Measurements from ENCODE around the gene SWAP70. TPM values are rescaled to one million over a fixed set of nuclear protein-coding genes. Genes with fewer than 3 reads are reported as not detected.
A peak's percentile ranks its signal among the peaks of the same experiment; 100 is the strongest.

The SWAP70 gene
- total RNA-seq, 1 experiment from 2014 or later: 21.1 TPM

DNA sequence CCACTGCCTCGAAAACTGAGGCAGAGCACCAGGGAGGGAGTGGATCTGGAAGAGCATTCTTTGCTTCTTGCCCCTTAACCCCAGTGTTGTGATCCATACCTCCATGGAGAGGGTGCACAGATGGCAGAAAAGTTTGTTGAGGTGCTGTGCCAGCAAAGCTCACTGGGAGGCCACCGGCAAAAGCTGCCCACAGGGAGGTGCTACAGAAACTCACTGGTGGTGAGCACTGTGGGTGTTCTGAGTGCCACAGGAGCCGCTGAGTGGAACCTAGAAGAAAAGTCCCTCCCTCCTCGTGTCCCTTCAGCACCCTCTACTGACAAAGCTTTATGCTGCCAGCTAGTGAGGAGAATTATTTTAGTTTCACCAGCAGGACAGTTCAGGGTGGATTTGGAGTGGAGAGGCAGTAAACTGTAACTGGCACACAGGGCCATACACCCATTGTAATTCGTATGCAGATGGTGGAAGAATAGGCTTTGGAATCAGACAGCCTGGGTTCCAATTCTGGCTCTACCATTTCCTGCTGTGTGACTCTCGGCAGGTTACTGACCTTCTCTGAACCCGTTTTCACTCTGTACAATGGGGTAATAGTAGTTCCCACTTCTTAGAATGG is 84.6 kb downstream of the SWAP70 start:
- TF ChIP-seq, protein P1, sequence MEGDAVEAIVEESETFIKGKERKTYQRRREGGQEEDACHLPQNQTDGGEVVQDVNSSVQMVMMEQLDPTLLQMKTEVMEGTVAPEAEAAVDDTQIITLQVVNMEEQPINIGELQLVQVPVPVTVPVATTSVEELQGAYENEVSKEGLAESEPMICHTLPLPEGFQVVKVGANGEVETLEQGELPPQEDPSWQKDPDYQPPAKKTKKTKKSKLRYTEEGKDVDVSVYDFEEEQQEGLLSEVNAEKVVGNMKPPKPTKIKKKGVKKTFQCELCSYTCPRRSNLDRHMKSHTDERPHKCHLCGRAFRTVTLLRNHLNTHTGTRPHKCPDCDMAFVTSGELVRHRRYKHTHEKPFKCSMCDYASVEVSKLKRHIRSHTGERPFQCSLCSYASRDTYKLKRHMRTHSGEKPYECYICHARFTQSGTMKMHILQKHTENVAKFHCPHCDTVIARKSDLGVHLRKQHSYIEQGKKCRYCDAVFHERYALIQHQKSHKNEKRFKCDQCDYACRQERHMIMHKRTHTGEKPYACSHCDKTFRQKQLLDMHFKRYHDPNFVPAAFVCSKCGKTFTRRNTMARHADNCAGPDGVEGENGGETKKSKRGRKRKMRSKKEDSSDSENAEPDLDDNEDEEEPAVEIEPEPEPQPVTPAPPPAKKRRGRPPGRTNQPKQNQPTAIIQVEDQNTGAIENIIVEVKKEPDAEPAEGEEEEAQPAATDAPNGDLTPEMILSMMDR (conservative IDR thresholded peaks at IDR 0.05; ENCODE audit: low read depth, low read length): peak; percentile 84
- no peak for TF ChIP-seq EZH2 (IDR thresholded peaks at IDR 0.05; ENCODE audit: borderline replicate concordance, low read depth, low read length, poor library complexity, severe bottlenecking)
- Histone ChIP-seq H3K4me3 (ENCODE audit: low read depth, low read length, poor library complexity, severe bottlenecking) (no peak overlapping the region), H3K36me3 (ENCODE audit: insufficient read depth, low read length, poor library complexity, severe bottlenecking) (peaks cover 4% of the 10 kb centered on the region), H3K9me3 (ENCODE audit: low read depth, low read length, poor library complexity, severe bottlenecking) (no peaks in the 10 kb centered on the region), H3K27ac (ENCODE audit: low read depth, low read length, poor library complexity, severe bottlenecking) (peak overlapping the region; percentile 69), H3K27me3 (replicated peaks; ENCODE audit: insufficient read depth, low read depth, low read length, poor library complexity) (no peaks in the 10 kb centered on the region), H3K4me1 (ENCODE audit: insufficient read depth, low read length, poor library complexity, severe bottlenecking) (peaks cover 18% of the 10 kb centered on the region)
- POLR2A ChIA-PET (ENCODE audit: low non-redundant PET): interaction anchor here (0.6 kb wide), 1 partner anchor 383 kb away, joined by 3 read pairs; no protein-coding TSS in a partner anchor
- intact Hi-C loops (cut with micrococcal nuclease; ENCODE audit: unreplicated experiment): loop anchor here (1.0 to 10.0 kb wide), 2 partner anchors 135 to 214 kb away; no protein-coding TSS in a partner anchor
- CTCF ChIA-PET: interaction anchor here (0.8 to 2.0 kb wide), 8 partner anchors 11 to 242 kb away, joined by 3 to 14 read pairs (median 4); partner anchors contain the start of gene WEE1
- DNase-seq (ENCODE audit: low spot score): peak; percentile 91
- BruUV-seq (replicated peaks): no TSS peak

DNA sequence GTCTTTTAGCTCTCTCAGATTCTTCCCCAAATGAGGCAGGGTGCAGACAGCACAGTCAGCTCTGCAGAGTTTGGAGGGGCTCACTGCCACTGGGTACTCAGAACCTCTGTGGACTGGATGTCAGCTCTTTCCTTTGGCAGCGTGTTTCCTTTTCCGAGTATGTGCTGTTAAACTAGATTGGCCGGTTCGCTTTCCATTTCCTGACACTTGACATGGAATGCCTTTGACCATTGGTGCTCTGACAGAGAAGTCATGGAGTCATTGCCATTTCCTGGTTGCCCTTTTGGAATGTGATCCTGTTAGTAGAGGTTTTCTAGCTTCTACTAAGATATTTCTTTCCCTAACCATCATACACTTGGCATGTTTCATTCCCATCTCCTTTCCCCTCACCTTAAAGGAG is 86.7 kb downstream of the SWAP70 start:
- no peak for DNase-seq (ENCODE audit: low spot score)
- CTCF ChIA-PET: no interaction called here
- H3K36me3 ChIP-seq (ENCODE audit: insufficient read depth, low read length, poor library complexity, severe bottlenecking): peaks cover 4% of the 10 kb centered on the region
- H3K27me3 ChIP-seq (replicated peaks; ENCODE audit: insufficient read depth, low read depth, low read length, poor library complexity): no peaks in the 10 kb centered on the region
- H3K4me1 ChIP-seq (ENCODE audit: insufficient read depth, low read length, poor library complexity, severe bottlenecking): peaks cover 18% of the 10 kb centered on the region
- no TSS peak for BruUV-seq (replicated peaks)
- no peak overlapping the region for H3K27ac ChIP-seq (ENCODE audit: low read depth, low read length, poor library complexity, severe bottlenecking)
- no peaks in the 10 kb centered on the region for H3K9me3 ChIP-seq (ENCODE audit: low read depth, low read length, poor library complexity, severe bottlenecking)
- POLR2A ChIA-PET (ENCODE audit: low non-redundant PET): no interaction called here
- H3K4me3 ChIP-seq (ENCODE audit: low read depth, low read length, poor library complexity, severe bottlenecking): no peak overlapping the region
- TF ChIP-seq, protein P1 (conservative IDR thresholded peaks at IDR 0.05; ENCODE audit: low read depth, low read length): no peak
- no peak for TF ChIP-seq EZH2 (IDR thresholded peaks at IDR 0.05; ENCODE audit: borderline replicate concordance, low read depth, low read length, poor library complexity, severe bottlenecking)
- intact Hi-C loops (cut with micrococcal nuclease; ENCODE audit: unreplicated experiment): no loop called here

DNA sequence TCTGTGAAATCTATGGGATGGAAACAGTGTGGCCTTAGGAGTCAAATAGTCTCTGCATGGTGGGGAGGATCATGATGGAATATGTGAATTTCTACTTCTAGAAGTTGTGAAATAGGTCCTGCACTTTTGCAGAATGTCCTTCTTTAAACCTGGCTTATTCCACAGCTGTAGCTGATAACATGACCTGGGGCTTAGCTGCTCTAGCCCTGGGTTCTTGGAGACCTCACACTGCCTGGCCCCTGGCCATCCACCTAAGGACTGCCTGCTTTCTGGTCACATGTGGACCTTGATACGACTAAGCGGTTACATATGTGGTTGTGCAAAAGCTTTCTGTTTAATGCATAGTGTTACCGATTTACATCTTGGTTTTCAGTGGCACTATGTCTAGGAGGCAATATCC is 88.2 kb downstream of the SWAP70 start:
- ChIA-PET POLR2A (ENCODE audit: low non-redundant PET) (no interaction called here), CTCF (no interaction called here)
- Histone ChIP-seq H3K4me3 (ENCODE audit: low read depth, low read length, poor library complexity, severe bottlenecking) (no peak overlapping the region), H3K36me3 (ENCODE audit: insufficient read depth, low read length, poor library complexity, severe bottlenecking) (peaks cover 4% of the 10 kb centered on the region), H3K4me1 (ENCODE audit: insufficient read depth, low read length, poor library complexity, severe bottlenecking) (peaks cover 16% of the 10 kb centered on the region), H3K27ac (ENCODE audit: low read depth, low read length, poor library complexity, severe bottlenecking) (no peak overlapping the region), H3K27me3 (replicated peaks; ENCODE audit: insufficient read depth, low read depth, low read length, poor library complexity) (no peaks in the 10 kb centered on the region), H3K9me3 (ENCODE audit: low read depth, low read length, poor library complexity, severe bottlenecking) (no peaks in the 10 kb centered on the region)
- intact Hi-C loops (cut with micrococcal nuclease; ENCODE audit: unreplicated experiment): no loop called here
- no TSS peak for BruUV-seq (replicated peaks)
- no peak for DNase-seq (ENCODE audit: low spot score)
- TF ChIP-seq, protein P1 (conservative IDR thresholded peaks at IDR 0.05; ENCODE audit: low read depth, low read length): no peak
- TF ChIP-seq EZH2 (IDR thresholded peaks at IDR 0.05; ENCODE audit: borderline replicate concordance, low read depth, low read length, poor library complexity, severe bottlenecking): no peak
